Ectodermal cell (in vitro differentiated cells): ENCODE measurements around the gene ARG2.
"Not testable (repeated sequence)": the region's sequence is repeated elsewhere in the genome, so short reads cannot be mapped to it uniquely, and the experiment has no call there.

Experiments
- H3K27ac ChIP-seq: 2 replicates; pipeline ENCODE4 v1.7.0; 2013; ENCODE audit warnings: mild to moderate bottlenecking, low read depth, low read length; ENCODE audit not compliant: insufficient read depth, poor library complexity, severe bottlenecking
- H3K27me3 ChIP-seq: 2 replicates; pipeline ENCODE4 v1.7.0; 2013; ENCODE audit warnings: mild to moderate bottlenecking, low read length; ENCODE audit not compliant: insufficient read depth, control insufficient read depth, poor library complexity, severe bottlenecking
- H3K36me3 ChIP-seq: one replicate; pipeline ENCODE4 v1.7.0; 2013; ENCODE audit warnings: low read length; ENCODE audit not compliant: control insufficient read depth, insufficient read depth
- H3K4me1 ChIP-seq: one replicate; pipeline ENCODE4 v1.7.0; 2013; ENCODE audit warnings: low read length; ENCODE audit not compliant: control insufficient read depth, insufficient read depth
- H3K4me3 ChIP-seq: 2 replicates; pipeline ENCODE4 v1.7.0; 2013; ENCODE audit warnings: low read depth, low read length, control low read depth; ENCODE audit not compliant: insufficient read depth
- H3K9me3 ChIP-seq: 2 replicates; pipeline ENCODE4 v1.7.0; 2013; ENCODE audit warnings: mild to moderate bottlenecking, low read length, moderate library complexity; ENCODE audit not compliant: control insufficient read depth
- WGBS, 2 experiments: methylation state at CpG; one replicate each; pipeline ENCODE4 v1.1.7; 2013; ENCODE audit warnings: missing lambda C conversion rate in 2 of 2; 5-methylcytosine and 5-hydroxymethylcytosine counted together

ARG2 gene

DNA sequence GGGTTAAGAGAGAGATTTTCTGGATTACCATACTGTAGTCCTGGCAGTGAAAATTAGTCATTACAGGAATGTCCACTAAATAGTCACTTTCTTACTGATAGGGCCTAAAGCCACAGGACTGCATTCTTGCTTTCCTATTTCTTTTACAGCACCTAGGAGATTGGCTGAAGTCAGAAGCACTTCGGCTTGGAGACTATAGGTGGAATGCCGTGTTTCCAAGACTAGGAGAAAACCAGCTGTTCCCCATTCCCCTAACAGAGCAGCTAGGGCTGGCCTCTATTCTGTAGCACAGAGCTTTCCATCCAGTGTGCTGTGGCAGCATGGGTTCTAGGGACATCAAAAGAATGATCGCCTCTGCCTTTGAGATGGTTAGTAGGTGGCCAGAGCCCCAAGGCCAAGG, 34.7 kb upstream of the ARG2 start:
- no peak overlapping the region for H3K4me3 ChIP-seq
- no peak overlapping the region for H3K27ac ChIP-seq
- H3K4me1 ChIP-seq, result no peaks in the 10 kb centered on the region
- H3K36me3 ChIP-seq, result no peaks in the 10 kb centered on the region
- H3K27me3 ChIP-seq, result no peaks in the 10 kb centered on the region
- H3K9me3 ChIP-seq, result no peaks in the 10 kb centered on the region
- 93 to 97% methylated on average over 3 of the region's 3 CpGs for WGBS, 2 experiments

DNA sequence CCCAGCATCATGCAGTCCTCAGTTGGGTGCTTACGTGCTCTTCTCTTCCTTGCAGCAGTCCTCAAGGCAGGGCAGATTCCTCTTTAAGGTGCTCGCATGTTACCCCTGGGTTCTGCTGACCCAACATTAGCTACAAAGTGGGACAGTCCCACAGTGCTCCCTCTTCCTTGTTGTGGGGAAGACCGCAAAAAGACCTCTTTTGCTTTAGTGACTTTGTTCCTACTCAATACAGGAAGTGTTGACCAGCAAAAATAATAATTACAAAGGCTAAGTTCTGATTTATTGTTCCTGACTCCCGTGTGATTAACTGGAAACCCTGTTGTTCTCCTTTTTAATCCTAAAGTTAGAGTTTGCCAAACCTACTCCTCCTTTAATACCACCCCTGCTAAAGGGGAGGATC, 33.4 kb upstream of the ARG2 start:
- H3K27me3 ChIP-seq, result no peaks in the 10 kb centered on the region

DNA sequence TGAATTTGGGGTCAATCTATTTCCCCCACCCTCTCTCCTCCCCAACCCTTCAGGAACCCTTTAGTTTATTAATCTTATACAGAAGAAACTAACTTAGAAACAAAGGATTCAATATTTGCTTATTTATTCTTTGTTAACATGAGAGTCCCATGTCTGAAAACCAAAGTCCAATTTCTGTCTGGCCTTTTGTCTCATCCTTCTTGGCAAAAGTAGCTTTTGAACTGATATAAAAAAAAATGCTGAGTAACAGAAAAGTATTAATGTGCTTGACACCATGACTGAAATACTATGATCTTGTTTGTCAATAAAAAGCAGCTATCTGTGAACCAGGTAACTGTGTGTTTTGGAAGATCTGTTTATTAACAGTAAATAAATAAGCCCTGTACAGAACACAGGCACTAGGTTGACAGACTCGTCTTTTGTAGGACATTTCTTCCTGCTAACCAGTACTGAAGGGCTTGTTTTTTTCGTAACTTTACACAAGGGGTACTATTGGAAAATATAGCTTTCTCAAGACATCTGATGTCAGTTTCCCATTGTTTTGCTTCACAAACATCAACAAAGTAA, 30.4 kb upstream of the ARG2 start:
- Histone ChIP-seq H3K27me3 (no peaks in the 10 kb centered on the region), H3K27ac (no peak overlapping the region), H3K4me1 (no peaks in the 10 kb centered on the region), H3K36me3 (no peaks in the 10 kb centered on the region), H3K9me3 (no peaks in the 10 kb centered on the region), H3K4me3 (no peak overlapping the region)
- WGBS, 2 experiments, result 94 to 100% methylated on average over 2 of the region's 2 CpGs

More for the DNA sequence above, 33.4 kb upstream of the ARG2 start:
- 87 to 92% methylated on average over 4 of the region's 4 CpGs for WGBS, 2 experiments
- no peak overlapping the region for H3K4me3 ChIP-seq
- H3K4me1 ChIP-seq, result no peaks in the 10 kb centered on the region
- no peaks in the 10 kb centered on the region for H3K36me3 ChIP-seq
- H3K27ac ChIP-seq, result no peak overlapping the region
- H3K9me3 ChIP-seq, result no peaks in the 10 kb centered on the region

DNA sequence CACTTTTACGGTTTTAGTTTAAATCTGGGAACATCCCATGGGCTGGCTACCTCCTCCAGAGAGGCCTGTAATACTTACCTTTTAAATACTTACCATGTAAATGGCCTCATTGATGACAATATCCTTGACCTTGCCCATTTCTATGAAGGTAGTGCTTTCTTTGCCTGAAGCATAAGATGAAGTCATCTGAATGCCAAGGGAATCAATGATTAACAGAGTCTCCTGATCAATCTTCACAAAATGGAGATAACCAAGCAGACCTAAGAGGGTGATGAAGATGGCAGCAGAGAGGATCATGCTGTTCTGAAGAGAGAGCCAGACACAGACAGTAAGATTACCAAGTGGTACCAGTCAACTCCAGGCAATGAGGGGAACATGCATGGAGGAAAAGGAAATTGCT, 26.1 kb upstream of the ARG2 start:
- not testable (repeated sequence) for H3K4me1 ChIP-seq, H3K36me3 ChIP-seq, H3K9me3 ChIP-seq, H3K27me3 ChIP-seq, H3K27ac ChIP-seq, H3K4me3 ChIP-seq
- WGBS, 2 experiments, result 0% methylated on average over 1 of the region's 1 CpG; no CpG with 5 or more reads in 1 of the 2 experiments

DNA sequence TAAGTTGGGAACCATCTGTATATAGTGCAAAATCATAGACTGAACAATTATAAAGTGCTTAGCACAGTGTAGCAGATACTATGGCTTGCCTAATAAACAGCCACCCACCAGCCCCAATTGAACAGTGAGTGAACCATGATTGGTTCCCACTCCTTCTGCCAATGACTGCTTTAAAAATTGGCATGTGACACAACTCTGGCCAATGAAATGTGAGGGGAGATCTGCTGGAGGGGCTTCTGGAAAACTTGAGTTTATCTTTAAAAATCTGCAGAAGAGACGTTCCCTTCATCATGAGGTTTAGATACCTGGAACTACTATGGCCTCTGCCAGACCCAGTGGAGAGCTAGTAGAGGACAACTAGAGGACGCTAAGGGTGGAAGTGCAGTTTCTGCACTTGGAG, 24.3 kb upstream of the ARG2 start:
- H3K4me1 ChIP-seq, result peaks cover 4% of the 10 kb centered on the region
- WGBS, 2 experiments, result 94 to 96% methylated on average over 2 of the region's 2 CpGs
- no peak overlapping the region for H3K27ac ChIP-seq
- H3K36me3 ChIP-seq, result no peaks in the 10 kb centered on the region
- no peaks in the 10 kb centered on the region for H3K9me3 ChIP-seq
- no peak overlapping the region for H3K4me3 ChIP-seq
- peaks cover 10% of the 10 kb centered on the region for H3K27me3 ChIP-seq

DNA sequence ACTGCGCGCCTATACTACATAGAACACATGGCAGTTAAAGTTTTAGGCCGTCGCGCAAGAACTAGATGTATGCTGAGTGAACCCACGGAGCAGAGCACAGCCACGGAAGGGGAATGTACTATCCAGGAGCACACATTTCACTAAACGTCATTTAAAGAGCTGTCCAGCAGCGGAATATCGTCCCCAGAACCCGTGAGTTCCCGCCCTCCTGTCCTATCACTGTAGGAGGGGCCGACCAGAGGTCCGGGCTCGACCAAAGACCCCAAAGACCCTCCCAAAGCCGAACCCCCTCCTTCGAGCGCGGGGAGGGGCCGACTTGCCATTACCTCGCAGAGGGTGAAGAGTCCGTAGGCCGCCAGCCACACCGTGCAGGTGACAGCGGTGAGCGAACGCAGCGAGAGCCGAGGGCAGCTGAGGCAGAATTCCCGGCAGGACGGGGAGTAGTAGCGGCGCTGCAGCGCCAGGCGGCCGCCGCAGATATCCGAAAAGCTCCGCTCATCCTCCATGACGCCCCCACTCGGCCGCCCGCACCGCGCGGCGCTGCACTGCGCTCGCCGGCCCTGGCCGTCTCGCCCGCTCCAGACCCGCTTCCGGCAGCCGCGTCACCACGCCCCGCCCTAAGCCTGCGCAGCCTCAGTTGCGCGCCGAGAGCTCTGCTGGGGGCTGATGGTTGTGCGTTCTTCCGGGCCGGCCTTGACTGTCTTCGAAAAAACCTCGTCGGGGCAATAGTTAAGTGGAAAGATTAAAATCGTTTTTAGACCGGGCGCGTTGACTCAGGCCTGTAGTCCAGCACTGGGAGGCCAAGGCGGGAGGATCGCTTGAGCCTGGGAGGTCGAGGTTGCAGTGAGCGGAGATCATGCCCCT, 19.8 kb upstream of the ARG2 start, which contains the start of gene PIGH:
Gene PIGH (minus strand): TSS at position 571 of the 864 bp plus-strand sequence. CDS start 65 bp downstream, at position 506.
- Histone ChIP-seq H3K4me1 (peaks cover 4% of the 10 kb centered on the region), H3K27me3 (peaks cover 22% of the 10 kb centered on the region), H3K4me3 (peak within 1 kb of the TSS; percentile 69), H3K27ac (no peak within 1 kb of the TSS), H3K9me3 (no peaks in the 10 kb centered on the region), H3K36me3 (no peaks in the 10 kb centered on the region)
- WGBS, 2 experiments, result 8% methylated on average over 76 to 77 of the region's 77 CpGs

DNA sequence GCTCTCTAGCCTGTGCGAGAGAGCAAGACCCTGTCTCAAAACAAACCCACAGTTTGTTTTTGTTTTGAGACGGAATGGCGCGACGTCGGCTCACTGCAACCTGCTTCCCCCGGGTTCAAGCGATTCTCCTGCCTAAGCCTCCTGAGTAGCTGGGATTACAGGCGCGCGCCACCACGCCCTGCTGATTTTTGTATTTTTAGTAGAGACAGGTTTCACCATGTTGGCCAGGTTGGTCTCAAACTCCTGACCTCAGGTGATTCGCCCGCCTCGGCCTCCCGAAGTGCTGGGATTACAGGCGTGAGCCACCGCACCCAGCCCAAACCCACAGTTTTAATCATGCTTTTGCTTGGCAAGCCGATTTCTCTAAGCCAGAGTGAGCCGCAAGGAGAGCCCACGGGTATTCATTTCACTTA, 19.2 kb upstream of the ARG2 start:
- not testable (repeated sequence) for H3K36me3 ChIP-seq, H3K9me3 ChIP-seq, H3K4me1 ChIP-seq, H3K27ac ChIP-seq
- 91 to 92% methylated on average over 21 of the region's 21 CpGs for WGBS, 2 experiments
- Histone ChIP-seq H3K27me3 (peaks cover 24% of the 10 kb centered on the region), H3K4me3 (peak overlapping the region; percentile 69)

DNA sequence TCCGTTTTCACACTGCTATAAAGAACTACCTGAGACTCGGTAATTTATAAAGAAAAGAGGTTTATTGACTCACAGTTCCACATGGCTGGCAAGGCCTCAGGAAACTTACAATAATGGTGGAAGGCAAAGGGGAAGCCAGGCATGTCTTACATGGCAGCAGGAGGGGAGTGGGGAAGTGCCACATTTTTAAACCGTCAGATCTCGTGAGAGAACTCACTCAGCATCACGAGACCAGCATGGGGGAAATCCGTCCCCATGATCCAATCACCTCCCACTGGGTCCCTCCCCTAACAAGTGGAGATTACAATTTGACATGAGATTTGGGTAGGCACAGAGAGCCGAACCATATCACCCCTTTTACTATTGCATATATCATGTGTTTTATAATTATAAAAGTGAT, 17.6 kb upstream of the ARG2 start:
- Histone ChIP-seq H3K9me3 (no peaks in the 10 kb centered on the region), H3K4me3 (no peak overlapping the region), H3K27ac (no peak overlapping the region), H3K4me1 (peaks cover 4% of the 10 kb centered on the region), H3K27me3 (peaks cover 37% of the 10 kb centered on the region), H3K36me3 (no peaks in the 10 kb centered on the region)
- WGBS, 2 experiments, result 56 to 65% methylated on average over 6 of the region's 7 CpGs

DNA sequence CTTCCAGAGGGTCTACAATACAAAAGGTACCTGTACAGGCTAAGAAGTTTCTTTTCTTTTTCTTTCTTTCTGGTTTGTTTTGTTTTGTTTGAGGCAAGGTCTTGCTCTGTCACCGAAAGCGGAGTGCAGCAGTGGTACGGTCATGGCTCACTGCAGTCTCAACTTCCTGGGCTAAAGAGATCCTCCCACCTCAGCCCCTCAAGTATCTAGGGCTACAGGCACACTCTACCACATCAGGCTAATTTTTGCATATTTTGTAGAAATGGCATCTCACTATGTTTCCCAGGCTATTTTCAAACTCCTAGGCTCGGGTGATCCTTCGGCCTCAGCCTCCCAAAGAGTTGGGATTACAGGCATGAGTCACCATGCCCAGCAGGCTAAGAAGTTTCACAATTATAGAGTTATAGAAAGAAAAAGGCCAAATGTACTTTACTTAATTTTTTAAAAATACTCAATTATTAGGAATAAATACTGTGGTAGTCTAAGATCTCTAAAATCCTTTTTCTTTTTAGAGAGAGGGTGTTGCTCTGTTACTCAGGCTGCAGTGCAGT, 16.6 kb upstream of the ARG2 start:
- Histone ChIP-seq H3K4me1 (peaks cover 4% of the 10 kb centered on the region), H3K36me3 (no peaks in the 10 kb centered on the region), H3K9me3 (no peaks in the 10 kb centered on the region), H3K27ac (no peak overlapping the region), H3K4me3 (no peak overlapping the region), H3K27me3 (peaks cover 37% of the 10 kb centered on the region)
- 70 to 72% methylated on average over 5 of the region's 5 CpGs for WGBS, 2 experiments

DNA sequence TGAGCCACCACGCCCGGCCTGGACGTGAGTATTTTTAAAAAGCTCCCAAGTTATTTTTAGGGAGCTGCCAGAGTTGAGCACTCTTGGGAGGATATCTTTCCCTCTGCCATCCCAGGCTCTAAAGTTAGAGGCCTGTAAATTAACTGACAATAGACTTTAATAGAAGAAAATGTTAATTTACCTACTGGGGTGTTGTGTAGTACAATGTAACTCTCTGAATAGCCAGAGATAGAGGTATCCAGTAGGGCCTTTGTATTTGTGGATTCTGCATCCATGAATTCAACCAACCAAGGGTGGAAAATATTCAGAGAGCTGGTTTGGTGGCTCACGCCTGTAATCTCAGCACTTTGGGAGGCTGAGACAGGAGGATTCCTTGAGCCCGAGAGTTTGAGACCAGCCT, 12.1 kb upstream of the ARG2 start:
- Histone ChIP-seq H3K27me3 (peaks cover 33% of the 10 kb centered on the region), H3K36me3 (no peaks in the 10 kb centered on the region), H3K4me3 (no peak overlapping the region), H3K27ac (no peak overlapping the region), H3K4me1 (peaks cover 11% of the 10 kb centered on the region), H3K9me3 (no peaks in the 10 kb centered on the region)
- WGBS, 2 experiments, result 71 to 74% methylated on average over 5 of the region's 5 CpGs
